Lung (tissue), 12 donors: ENCODE data around the gene ASIC4. TPM values are rescaled to one million over a fixed set of nuclear protein-coding genes. Genes with fewer than 3 reads are reported as not detected.

Experiments
- ATAC-seq: fragments of 200-7000 bp; cut with Tn5 transposase; one replicate; pipeline ENCODE4 v1.9.1; 2020; ENCODE audit warnings: moderate number of reproducible peaks; ENCODE audit not compliant: insufficient read depth, low FRiP score
- DNase-seq, 3 donors: peaks; one replicate each; pipeline ENCODE4 v3.0.0-alpha.2; 2013 to 2017
- H3K27ac ChIP-seq, 2 donors: one replicate each; pipeline ENCODE4 v1.5.1; 2013; ENCODE audit warnings: mild to moderate bottlenecking in 2 of 2, moderate library complexity in 2 of 2, control low read depth in 1 of 2, inconsistent platforms in 1 of 2, low read depth in 1 of 2, low read length in 1 of 2
- H3K27me3 ChIP-seq, 3 donors: one replicate each; pipeline ENCODE4 v1.5.1; 2013; ENCODE audit warnings: low read length in 2 of 3; ENCODE audit not compliant: control insufficient read depth in 3 of 3, insufficient read depth in 3 of 3
- H3K36me3 ChIP-seq, 4 donors: one replicate each; pipeline ENCODE4 v1.5.1; 2013; ENCODE audit warnings: low read length in 4 of 4, mild to moderate bottlenecking in 1 of 4, moderate library complexity in 1 of 4; ENCODE audit not compliant: control insufficient read depth in 4 of 4, insufficient read depth in 4 of 4
- H3K4me1 ChIP-seq, 5 donors: one replicate each; pipeline ENCODE4 v1.5.1; 2013; ENCODE audit warnings: low read length in 5 of 5, mild to moderate bottlenecking in 2 of 5, moderate library complexity in 1 of 5; ENCODE audit not compliant: control insufficient read depth in 5 of 5, insufficient read depth in 5 of 5
- H3K4me3 ChIP-seq: one replicate; pipeline ENCODE4 v1.5.1; 2013; ENCODE audit warnings: mild to moderate bottlenecking, control low read depth, moderate library complexity
- H3K9ac ChIP-seq, 2 donors: one replicate each; pipeline ENCODE4 v1.5.1; 2013; ENCODE audit warnings: low read length in 2 of 2, control low read depth in 1 of 2; ENCODE audit not compliant: insufficient read depth in 1 of 2
- H3K9me3 ChIP-seq, 4 donors: one replicate each; pipeline ENCODE4 v1.5.1; 2013; ENCODE audit warnings: low read length in 3 of 4, mild to moderate bottlenecking in 1 of 4, moderate library complexity in 1 of 4; ENCODE audit not compliant: control insufficient read depth in 4 of 4, insufficient read depth in 3 of 4
- WGBS, 2 donors: extraction: QIAGEN DNeasy Blood & Tissue Kit; methylation state at CpG; one replicate each; pipeline ENCODE4 v1.1.7; 2013; 5-methylcytosine and 5-hydroxymethylcytosine counted together
- polyA plus RNA-seq, 2 donors: library from polyadenylated mRNA; stranded (reverse); fragments of 200-250 nt; gene quantifications; one replicate each; pipeline ENCODE4 v1.2.1, GENCODE V29; 2013
- total RNA-seq, 2 donors: library from RNA; depleted of rRNA in 1 of 2; stranded (reverse); fragments of >200 nt in 1 of 2; gene quantifications; one replicate each; pipeline ENCODE4 v1.2.1, GENCODE V29; 2014 to 2021
- TF ChIP-seq, protein P1 (sequence below): IDR thresholded peaks from 2 replicates; pipeline ENCODE4 v1.5.1; 2012; ENCODE audit warnings: mild to moderate bottlenecking; ENCODE audit errors: control extremely low read depth, extremely low read depth
- donor health status: control.
- donor health status: control.
- donor health status: Bipolar disorder and iron deficiency.
- donor health status: healthy.
- donor health status: DM: yes; HTN: yes; CAD: no.

The ASIC4 gene
- total and polyA plus RNA-seq, 4 donors: 0.02 to 0.43 (median 0.14) TPM

DNA sequence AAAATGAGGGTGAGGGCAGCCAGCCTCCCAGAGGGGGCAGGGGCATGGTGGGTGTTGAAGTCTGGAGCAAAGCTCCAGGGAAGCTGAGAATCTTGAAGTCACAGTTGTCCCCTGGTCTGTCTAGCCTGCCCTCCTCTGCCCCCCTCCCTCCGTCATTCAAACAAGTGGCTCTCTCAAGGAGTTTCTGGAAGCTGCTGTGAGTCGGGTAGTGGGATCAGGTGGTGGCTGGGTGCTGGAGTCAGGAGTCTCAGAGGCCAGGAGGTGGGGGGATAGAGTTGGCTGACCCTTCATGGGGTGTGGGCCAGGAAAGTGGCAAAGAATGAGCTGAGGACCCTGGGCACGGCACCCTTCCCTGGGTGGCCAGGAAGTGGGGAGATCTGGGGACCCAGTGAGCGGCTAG is 495 bp upstream of the ASIC4 start:
- H3K36me3 ChIP-seq: no peaks in the 10 kb centered on the region
- no peak for DNase-seq
- no peak overlapping the region for H3K27ac ChIP-seq
- no peak for ATAC-seq
- H3K27me3 ChIP-seq: peaks cover 0 to 44% (median 30%) of the 10 kb centered on the region in 3 donors
- H3K4me1 ChIP-seq: peaks cover 0 to 50% (median 2%) of the 10 kb centered on the region in 5 donors
- peaks cover 0 to 3% (median 0%) of the 10 kb centered on the region in 4 donors for H3K9me3 ChIP-seq
- no peak overlapping the region for H3K4me3 ChIP-seq
- no peak overlapping the region for H3K9ac ChIP-seq
- TF ChIP-seq, protein P1, sequence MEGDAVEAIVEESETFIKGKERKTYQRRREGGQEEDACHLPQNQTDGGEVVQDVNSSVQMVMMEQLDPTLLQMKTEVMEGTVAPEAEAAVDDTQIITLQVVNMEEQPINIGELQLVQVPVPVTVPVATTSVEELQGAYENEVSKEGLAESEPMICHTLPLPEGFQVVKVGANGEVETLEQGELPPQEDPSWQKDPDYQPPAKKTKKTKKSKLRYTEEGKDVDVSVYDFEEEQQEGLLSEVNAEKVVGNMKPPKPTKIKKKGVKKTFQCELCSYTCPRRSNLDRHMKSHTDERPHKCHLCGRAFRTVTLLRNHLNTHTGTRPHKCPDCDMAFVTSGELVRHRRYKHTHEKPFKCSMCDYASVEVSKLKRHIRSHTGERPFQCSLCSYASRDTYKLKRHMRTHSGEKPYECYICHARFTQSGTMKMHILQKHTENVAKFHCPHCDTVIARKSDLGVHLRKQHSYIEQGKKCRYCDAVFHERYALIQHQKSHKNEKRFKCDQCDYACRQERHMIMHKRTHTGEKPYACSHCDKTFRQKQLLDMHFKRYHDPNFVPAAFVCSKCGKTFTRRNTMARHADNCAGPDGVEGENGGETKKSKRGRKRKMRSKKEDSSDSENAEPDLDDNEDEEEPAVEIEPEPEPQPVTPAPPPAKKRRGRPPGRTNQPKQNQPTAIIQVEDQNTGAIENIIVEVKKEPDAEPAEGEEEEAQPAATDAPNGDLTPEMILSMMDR: no peak
- 4 to 8% methylated on average over 4 of the region's 4 CpGs for WGBS, 2 donors

DNA sequence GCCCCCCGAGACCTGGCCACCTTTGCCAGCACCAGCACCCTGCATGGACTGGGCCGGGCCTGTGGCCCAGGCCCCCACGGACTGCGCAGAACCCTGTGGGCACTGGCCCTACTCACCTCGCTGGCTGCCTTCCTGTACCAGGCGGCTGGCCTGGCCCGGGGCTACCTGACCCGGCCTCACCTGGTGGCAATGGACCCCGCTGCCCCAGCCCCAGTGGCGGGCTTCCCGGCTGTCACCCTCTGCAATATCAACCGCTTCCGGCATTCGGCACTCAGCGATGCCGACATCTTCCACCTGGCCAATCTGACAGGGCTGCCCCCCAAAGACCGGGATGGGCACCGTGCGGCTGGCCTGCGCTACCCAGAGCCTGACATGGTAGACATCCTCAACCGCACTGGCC is 554 bp downstream of the ASIC4 start:
- no peak overlapping the region for H3K4me3 ChIP-seq
- H3K36me3 ChIP-seq: no peaks in the 10 kb centered on the region
- peaks cover 0 to 49% (median 32%) of the 10 kb centered on the region in 3 donors for H3K27me3 ChIP-seq

DNA sequence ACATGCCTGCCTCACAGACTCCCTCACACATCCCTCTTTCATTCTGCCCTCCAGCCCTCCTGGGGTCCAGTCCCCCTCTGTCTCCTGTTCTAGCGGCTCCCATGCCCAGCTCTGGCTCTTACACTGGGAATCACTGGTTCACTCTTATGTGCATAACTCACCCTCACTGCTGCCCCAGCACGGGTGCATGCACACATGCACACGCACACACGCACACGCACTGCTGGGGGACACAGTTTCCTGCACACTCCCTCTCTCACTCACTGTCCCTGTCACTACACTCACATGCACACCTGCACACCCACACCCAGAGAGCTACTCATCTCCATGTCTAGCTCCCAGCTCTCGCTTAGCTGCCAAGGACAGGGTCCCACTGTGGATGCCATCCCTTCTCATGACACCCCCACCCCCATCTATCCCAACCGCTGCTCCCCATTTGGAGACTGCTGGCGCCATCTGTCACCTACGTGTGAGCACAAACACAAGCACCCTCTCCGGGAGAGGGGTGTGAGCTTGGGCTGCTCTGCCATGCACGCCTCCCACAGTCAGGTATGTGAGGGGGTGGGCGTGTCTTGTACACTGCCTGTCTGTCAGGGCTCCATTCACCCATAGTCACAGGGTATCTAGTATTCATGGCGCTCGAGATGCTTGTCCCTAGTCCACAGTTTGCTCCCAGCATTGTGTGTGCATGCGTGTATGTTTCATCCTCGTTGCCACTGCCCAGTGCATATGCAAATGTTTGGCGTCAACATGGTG is 1.8 kb downstream of the ASIC4 start:
- Histone ChIP-seq H3K27me3 (peaks cover 0 to 55% (median 28%) of the 10 kb centered on the region in 3 donors), H3K9ac (no peak overlapping the region), H3K9me3 (peaks cover 0 to 3% (median 0%) of the 10 kb centered on the region in 4 donors), H3K4me3 (no peak overlapping the region), H3K27ac (no peak overlapping the region), H3K4me1 (peaks cover 0 to 37% (median 2%) of the 10 kb centered on the region in 5 donors), H3K36me3 (no peaks in the 10 kb centered on the region)
- 60 to 72% methylated on average over 17 of the region's 17 CpGs for WGBS, 2 donors
- ATAC-seq: no peak
- DNase-seq: no peak
- TF ChIP-seq, protein P1: no peak

More for the DNA sequence above, 554 bp downstream of the ASIC4 start:
- H3K9ac ChIP-seq: no peak overlapping the region
- peaks cover 0 to 44% (median 2%) of the 10 kb centered on the region in 5 donors for H3K4me1 ChIP-seq
- TF ChIP-seq, protein P1: no peak
- WGBS, 2 donors: 76 to 82% methylated on average over 21 of the region's 21 CpGs
- H3K9me3 ChIP-seq: peaks cover 0 to 3% (median 0%) of the 10 kb centered on the region in 4 donors
- DNase-seq (no peak), ATAC-seq (no peak)
- H3K27ac ChIP-seq: no peak overlapping the region
